IMR-90 (cell line): ENCODE measurements around the gene ECM1. TPM values are rescaled to one million over a fixed set of nuclear protein-coding genes. Genes with fewer than 3 reads are reported as not detected.
A peak's percentile ranks its signal among the peaks of the same experiment; 100 is the strongest.

ENCODE experiments used
- ATAC-seq: fragments of 200-7000 bp; cut with Tn5 transposase; 2 replicates; pipeline ENCODE4 v1.9.1; 2020; ENCODE audit warnings: low read depth, mild to moderate bottlenecking, moderate library complexity
- BruUV-seq: library from RNA; stranded (reverse); fragments of 400-500 nt; replicated peaks from 2 replicates; lab custom pipeline; 2021; lab: Mats Ljungman, UMichigan
- CTCF ChIA-PET: fragments of 300-600 bp; formaldehyde crosslinking; extraction: SDS; loops from one replicate; lab custom pipeline; 2021; ENCODE audit warnings: antibody characterized with exemption; lab: Yijun Ruan, JAX
- POLR2A ChIA-PET: fragments of 300-600 bp; sonication (Branson Sonifier 250); formaldehyde crosslinking; loops from one replicate; lab custom pipeline; 2022; ENCODE audit warnings: antibody characterized with exemption; ENCODE audit not compliant: unreplicated experiment; lab: Charles Lee
- DNase-seq: peaks from one replicate; pipeline ENCODE4 v3.0.0; 2013
- H2AFZ ChIP-seq: replicated peaks from 2 replicates; pipeline ENCODE3; 2013; ENCODE audit warnings: low read length, mild to moderate bottlenecking; ENCODE audit not compliant: poor library complexity
- H2AK5ac ChIP-seq: 2 replicates; pipeline ENCODE4 v1.6.1; 2013; ENCODE audit warnings: low read depth, low read length, inconsistent platforms
- H2AK9ac ChIP-seq: replicated peaks from 2 replicates; pipeline ENCODE3; 2013; ENCODE audit warnings: mild to moderate bottlenecking, low read depth, low read length, moderate library complexity; ENCODE audit not compliant: poor library complexity
- H2BK120ac ChIP-seq: 2 replicates; pipeline ENCODE4 v1.6.1; 2013; ENCODE audit warnings: low read depth, low read length, inconsistent platforms
- H2BK15ac ChIP-seq: 3 replicates; pipeline ENCODE4 v1.6.1; 2013; ENCODE audit warnings: low read depth, low read length, inconsistent platforms
- H2BK20ac ChIP-seq: 2 replicates; pipeline ENCODE4 v1.6.1; 2013; ENCODE audit warnings: low read depth, mild to moderate bottlenecking, inconsistent platforms, low read length, moderate library complexity
- H2BK5ac ChIP-seq: 2 replicates; pipeline ENCODE4 v1.6.1; 2013; ENCODE audit warnings: mild to moderate bottlenecking, low read depth, low read length, inconsistent platforms; ENCODE audit not compliant: poor library complexity, severe bottlenecking
- H3K14ac ChIP-seq: replicated peaks from 2 replicates; pipeline ENCODE4 v1.6.1; 2013; ENCODE audit warnings: low read depth, low read length, inconsistent platforms
- H3K18ac ChIP-seq: 2 replicates; pipeline ENCODE4 v1.6.1; 2013; ENCODE audit warnings: low read depth, low read length, control low read depth
- H3K23ac ChIP-seq: 2 replicates; pipeline ENCODE4 v1.6.1; 2013; ENCODE audit warnings: low read depth, low read length, inconsistent platforms
- H3K27ac ChIP-seq: 2 replicates; pipeline ENCODE4 v1.5.1; 2013; ENCODE audit warnings: mild to moderate bottlenecking, control low read depth, low read length; ENCODE audit not compliant: insufficient read depth
- H3K27me3 ChIP-seq: 2 replicates; pipeline ENCODE4 v1.6.1; 2013; ENCODE audit warnings: low read length; ENCODE audit not compliant: control insufficient read depth, insufficient read depth
- H3K36me3 ChIP-seq: 2 replicates; pipeline ENCODE4 v1.6.1; 2013; ENCODE audit warnings: low read length, mixed read lengths; ENCODE audit not compliant: control insufficient read depth, insufficient read depth
- H3K4ac ChIP-seq: 2 replicates; pipeline ENCODE4 v1.6.1; 2013; ENCODE audit warnings: low read depth, low read length, inconsistent platforms
- H3K4me1 ChIP-seq: 2 replicates; pipeline ENCODE4 v1.6.1; 2013; ENCODE audit warnings: low read length, mixed read lengths; ENCODE audit not compliant: control insufficient read depth, insufficient read depth
- H3K4me2 ChIP-seq: 2 replicates; pipeline ENCODE4 v1.6.1; 2013; ENCODE audit warnings: low read depth, mild to moderate bottlenecking, control low read depth, low read length, moderate library complexity
- H3K4me3 ChIP-seq: 2 replicates; pipeline ENCODE4 v1.5.1; 2013; ENCODE audit warnings: low read depth, mild to moderate bottlenecking, control low read depth, low read length, moderate library complexity; ENCODE audit not compliant: insufficient read depth
- H3K56ac ChIP-seq: 2 replicates; pipeline ENCODE4 v1.6.1; 2013; ENCODE audit warnings: low read length, inconsistent platforms; ENCODE audit not compliant: insufficient read depth; ENCODE audit errors: extremely low read depth
- H3K79me1 ChIP-seq, 2 experiments: 2 replicates each; pipeline ENCODE4 v1.6.1; 2013; ENCODE audit warnings: low read length in 2 of 2, inconsistent platforms in 1 of 2, low read depth in 1 of 2
- H3K9ac ChIP-seq: 2 replicates; pipeline ENCODE4 v1.6.1; 2013; ENCODE audit warnings: low read depth, low read length, control low read depth
- H3K9me1 ChIP-seq: 2 replicates; pipeline ENCODE4 v1.6.1; 2013; ENCODE audit warnings: low read length, inconsistent platforms; ENCODE audit not compliant: insufficient read depth
- H3K9me3 ChIP-seq: 2 replicates; pipeline ENCODE4 v1.6.1; 2013; ENCODE audit warnings: low read length; ENCODE audit not compliant: control insufficient read depth, insufficient read depth
- H4K20me1 ChIP-seq: 2 replicates; pipeline ENCODE4 v1.6.1; 2013; ENCODE audit warnings: low read length, inconsistent platforms; ENCODE audit not compliant: insufficient read depth
- H4K5ac ChIP-seq: 2 replicates; pipeline ENCODE4 v1.6.1; 2013; ENCODE audit warnings: mild to moderate bottlenecking, low read depth, low read length, control low read depth
- H4K8ac ChIP-seq, 2 experiments: 2 replicates each; pipeline ENCODE4 v1.6.1; 2013; ENCODE audit warnings: low read depth in 2 of 2, low read length in 2 of 2, control low read depth in 1 of 2, inconsistent platforms in 1 of 2
- H4K91ac ChIP-seq: 2 replicates; pipeline ENCODE4 v1.6.1; 2013; ENCODE audit warnings: low read depth, low read length, inconsistent platforms; ENCODE audit not compliant: insufficient read depth
- FOS ChIP-seq: fragments of 150-350 bp; IDR thresholded peaks from 2 replicates; pipeline ENCODE4 v1.6.1; 2016; ENCODE audit warnings: low read depth, low read length
- MAZ ChIP-seq: IDR thresholded peaks from 2 replicates; pipeline ENCODE4 v1.6.1; 2012; ENCODE audit warnings: low read depth, mild to moderate bottlenecking, low read length, improper control_type of control experiment, moderate library complexity, borderline replicate concordance
- MXI1 ChIP-seq: IDR thresholded peaks from 2 replicates; pipeline ENCODE4 v1.6.1; 2012; ENCODE audit warnings: low read depth, mild to moderate bottlenecking, low read length, moderate library complexity, borderline replicate concordance
- NFE2L2 ChIP-seq: fragments of 150-350 bp; IDR thresholded peaks from 2 replicates; pipeline ENCODE4 v1.6.1; 2016; ENCODE audit warnings: low read depth, mild to moderate bottlenecking, low read length
- POLR2A ChIP-seq: IDR thresholded peaks from 2 replicates; pipeline ENCODE4 v1.6.1; 2012; ENCODE audit warnings: mild to moderate bottlenecking, low read depth, low read length
- RAD21 ChIP-seq: IDR thresholded peaks from 2 replicates; pipeline ENCODE4 v1.6.1; 2012; ENCODE audit warnings: low read length, improper control_type of control experiment
- RCOR1 ChIP-seq: IDR thresholded peaks from 2 replicates; pipeline ENCODE4 v1.6.1; 2012; ENCODE audit warnings: mild to moderate bottlenecking, low read length, improper control_type of control experiment; ENCODE audit not compliant: insufficient replicate concordance
- RFX5 ChIP-seq: IDR thresholded peaks from 2 replicates; pipeline ENCODE4 v1.8.0; 2012; ENCODE audit warnings: low read depth, mild to moderate bottlenecking, low read length, moderate library complexity
- SMC3 ChIP-seq: fragments of 150-350 bp; IDR thresholded peaks from 2 replicates; pipeline ENCODE4 v1.6.1; 2016; ENCODE audit warnings: low read depth, mild to moderate bottlenecking, antibody characterized with exemption, low read length, moderate library complexity
- WGBS, 2 experiments: methylation state at CpG; one replicate each; pipeline versions ENCODE4 v1.1.5 to v1.1.7; 2013; ENCODE audit warnings: missing lambda C conversion rate in 2 of 2; ENCODE audit not compliant: insufficient read length in 1 of 2; ENCODE audit errors: extremely low coverage in 2 of 2; 5-methylcytosine and 5-hydroxymethylcytosine counted together
- dilution Hi-C: fragments of 300-500 bp; cut with HindIII; formaldehyde crosslinking; loops from one replicate; pipeline ENCODE4 v1.14.3; 2018; ENCODE audit warnings: low sequenced_read_pairs; ENCODE audit not compliant: unreplicated experiment
- in situ Hi-C: fragments of 300-500 bp; cut with MboI; formaldehyde crosslinking; loops from 3 replicates; pipeline ENCODE4 v1.14.3; 2019; ENCODE audit warnings: low sequenced_read_pairs, inconsistent platforms, mixed read lengths
- intact Hi-C: fragments of 100-400 bp; cut with micrococcal nuclease; formaldehyde crosslinking; loops from 2 replicates; pipeline ENCODE4 v1.10.0; 2022
- polyA plus RNA-seq, 3 experiments: library from polyadenylated mRNA; depleted of rRNA; stranded (reverse); fragments of >200 nt; gene quantifications; 2 replicates each; pipeline ENCODE4 v1.2.3, GENCODE V29; 2012; ENCODE audit warnings: low replicate concordance in 1 of 3
- total RNA-seq: library from RNA; depleted of rRNA; stranded (reverse); fragments of >200 nt; gene quantifications from 2 replicates; pipeline ENCODE4 v1.2.3, GENCODE V29; 2012
- TF ChIP-seq, protein P1 (sequence below): fragments of 150-350 bp; IDR thresholded peaks from 2 replicates; pipeline ENCODE4 v1.6.1; 2016; ENCODE audit warnings: low read depth, mild to moderate bottlenecking, low read length, moderate library complexity, borderline replicate concordance
- TF ChIP-seq, protein P2 (sequence below): conservative IDR thresholded peaks from 2 replicates; pipeline ENCODE4 v1.5.1; 2012; ENCODE audit warnings: mild to moderate bottlenecking, low read depth, low read length, improper control_type of control experiment
- TF ChIP-seq, protein P3 (sequence below): fragments of 150-350 bp; IDR thresholded peaks from 2 replicates; pipeline ENCODE4 v1.6.1; 2017; ENCODE audit warnings: mild to moderate bottlenecking, antibody characterized with exemption, low read length, low read depth

Gene ECM1
- total and polyA plus RNA-seq, 2 of the 4 experiments (the other 2 are of a cell fraction), result 20.1 to 230 TPM

DNA sequence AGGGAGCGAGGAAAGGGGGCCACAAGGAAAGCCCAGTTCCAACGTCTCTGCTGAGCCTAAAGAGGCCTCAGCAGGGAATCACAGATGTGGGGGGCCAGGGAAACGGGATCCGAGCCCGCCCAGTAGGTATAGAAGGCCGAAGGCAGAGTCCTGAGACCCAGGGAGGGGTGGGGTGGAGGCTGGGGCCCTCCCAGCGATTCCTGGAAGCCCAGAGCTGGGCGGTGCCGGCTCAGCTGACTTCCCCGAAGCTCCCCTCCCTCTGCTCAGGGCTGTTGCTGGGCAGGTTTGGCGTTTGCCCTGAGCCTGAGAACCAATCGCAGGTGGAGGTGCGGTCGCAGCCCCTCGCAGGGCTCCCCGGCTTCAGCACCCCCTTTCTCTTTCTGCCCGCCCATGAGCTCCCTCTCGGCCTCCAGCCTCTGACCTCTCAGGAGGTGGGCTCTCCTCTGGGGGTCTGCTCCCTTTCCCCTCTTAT, 54.1 kb downstream of the ECM1 start:
- Histone ChIP-seq H4K91ac (peak overlapping the region; percentile 100), H3K27me3 (no peaks in the 10 kb centered on the region), H4K20me1 (peaks cover 26% of the 10 kb centered on the region), H2BK120ac (peak overlapping the region; percentile 98), H2BK5ac (peak overlapping the region; percentile 96), H2AK5ac (peak overlapping the region; percentile 93), H2AK9ac (peak overlapping the region; percentile 96), H3K18ac (peak overlapping the region; percentile 89), H3K27ac (peak overlapping the region; percentile 96), H4K5ac (peak overlapping the region; percentile 91), H2BK15ac (peak overlapping the region; percentile 96), H4K8ac (peak overlapping the region; percentile 91 to 97), H3K14ac (peak overlapping the region; percentile 89), H3K79me1 (peaks cover 12 to 81% of the 10 kb centered on the region in 2 experiments), H3K56ac (peak overlapping the region; percentile 99), H2BK20ac (peak overlapping the region; percentile 97), H3K9me3 (no peaks in the 10 kb centered on the region), H3K23ac (peak overlapping the region; percentile 89), H3K4me1 (peaks cover 31% of the 10 kb centered on the region), H3K9ac (peak overlapping the region; percentile 93), H3K4me3 (peak overlapping the region; percentile 24), H3K9me1 (peaks cover 25% of the 10 kb centered on the region), H3K4me2 (peak overlapping the region; percentile 76), H2AFZ (peak overlapping the region; percentile 96), H3K4ac (peak overlapping the region; percentile 99), H3K36me3 (no peaks in the 10 kb centered on the region; the same call in 1 of the 2 replicates)
- CTCF ChIA-PET, result interaction anchor here (0.7 to 2.2 kb wide), 3 partner anchors 58 to 375 kb away, joined by 3 to 17 read pairs (median 5); no protein-coding TSS in a partner anchor
- peak; percentile 91 for DNase-seq
- dilution Hi-C loops, result no loop called here
- intact Hi-C loops, result loop anchor here (1.0 to 10.0 kb wide), 9 partner anchors 15 to 443 kb away; partner anchors contain the start of genes ARNT, CA14, GOLPH3L and MINDY1
- BruUV-seq, result no TSS peak
- 0% methylated on average over 4 of the region's 18 CpGs; no CpG with 5 or more reads in 1 of the 2 experiments for WGBS, 2 experiments
- in situ Hi-C loops, result loop anchor here (10.0 kb wide), 1 partner anchor 243 kb away; the partner anchor contains the start of gene CTSK
- peak; percentile 58 for ATAC-seq
- TF ChIP-seq RFX5 (peak; percentile 95), MXI1 (no peak), RCOR1 (no peak), SMC3 (no peak), RAD21 (no peak), NFE2L2 (no peak), MAZ (peak; percentile 87; the same call in 1 of the 2 replicates), FOS (no peak), POLR2A (peak; percentile 46)
- TF ChIP-seq, protein P1, sequence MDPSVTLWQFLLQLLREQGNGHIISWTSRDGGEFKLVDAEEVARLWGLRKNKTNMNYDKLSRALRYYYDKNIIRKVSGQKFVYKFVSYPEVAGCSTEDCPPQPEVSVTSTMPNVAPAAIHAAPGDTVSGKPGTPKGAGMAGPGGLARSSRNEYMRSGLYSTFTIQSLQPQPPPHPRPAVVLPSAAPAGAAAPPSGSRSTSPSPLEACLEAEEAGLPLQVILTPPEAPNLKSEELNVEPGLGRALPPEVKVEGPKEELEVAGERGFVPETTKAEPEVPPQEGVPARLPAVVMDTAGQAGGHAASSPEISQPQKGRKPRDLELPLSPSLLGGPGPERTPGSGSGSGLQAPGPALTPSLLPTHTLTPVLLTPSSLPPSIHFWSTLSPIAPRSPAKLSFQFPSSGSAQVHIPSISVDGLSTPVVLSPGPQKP, result no peak
- TF ChIP-seq, protein P2, sequence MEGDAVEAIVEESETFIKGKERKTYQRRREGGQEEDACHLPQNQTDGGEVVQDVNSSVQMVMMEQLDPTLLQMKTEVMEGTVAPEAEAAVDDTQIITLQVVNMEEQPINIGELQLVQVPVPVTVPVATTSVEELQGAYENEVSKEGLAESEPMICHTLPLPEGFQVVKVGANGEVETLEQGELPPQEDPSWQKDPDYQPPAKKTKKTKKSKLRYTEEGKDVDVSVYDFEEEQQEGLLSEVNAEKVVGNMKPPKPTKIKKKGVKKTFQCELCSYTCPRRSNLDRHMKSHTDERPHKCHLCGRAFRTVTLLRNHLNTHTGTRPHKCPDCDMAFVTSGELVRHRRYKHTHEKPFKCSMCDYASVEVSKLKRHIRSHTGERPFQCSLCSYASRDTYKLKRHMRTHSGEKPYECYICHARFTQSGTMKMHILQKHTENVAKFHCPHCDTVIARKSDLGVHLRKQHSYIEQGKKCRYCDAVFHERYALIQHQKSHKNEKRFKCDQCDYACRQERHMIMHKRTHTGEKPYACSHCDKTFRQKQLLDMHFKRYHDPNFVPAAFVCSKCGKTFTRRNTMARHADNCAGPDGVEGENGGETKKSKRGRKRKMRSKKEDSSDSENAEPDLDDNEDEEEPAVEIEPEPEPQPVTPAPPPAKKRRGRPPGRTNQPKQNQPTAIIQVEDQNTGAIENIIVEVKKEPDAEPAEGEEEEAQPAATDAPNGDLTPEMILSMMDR, result no peak
- TF ChIP-seq, protein P3, sequence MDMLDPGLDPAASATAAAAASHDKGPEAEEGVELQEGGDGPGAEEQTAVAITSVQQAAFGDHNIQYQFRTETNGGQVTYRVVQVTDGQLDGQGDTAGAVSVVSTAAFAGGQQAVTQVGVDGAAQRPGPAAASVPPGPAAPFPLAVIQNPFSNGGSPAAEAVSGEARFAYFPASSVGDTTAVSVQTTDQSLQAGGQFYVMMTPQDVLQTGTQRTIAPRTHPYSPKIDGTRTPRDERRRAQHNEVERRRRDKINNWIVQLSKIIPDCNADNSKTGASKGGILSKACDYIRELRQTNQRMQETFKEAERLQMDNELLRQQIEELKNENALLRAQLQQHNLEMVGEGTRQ, result peak; percentile 82
- POLR2A ChIA-PET, result interaction anchor here (0.5 to 3.0 kb wide), 6 partner anchors 9 to 413 kb away, joined by 3 to 18 read pairs (median 5); partner anchors contain the start of gene MCL1
